Liver (tissue), 9 donors: ENCODE measurements around the gene KAZN. TPM values are rescaled to one million over a fixed set of nuclear protein-coding genes. Genes with fewer than 3 reads are reported as not detected.
A peak's percentile ranks its signal among the peaks of the same experiment; 100 is the strongest.

Experiments used
- DNase-seq: peaks from one replicate; pipeline ENCODE4 v3.0.0-alpha.2; 2017; ENCODE audit warnings: low spot score
- H3K27ac ChIP-seq, 2 donors: one replicate each; pipeline ENCODE4 v1.7.0; 2013; ENCODE audit warnings: inconsistent platforms in 2 of 2, low read length in 2 of 2, control low read depth in 1 of 2, low read depth in 1 of 2, mild to moderate bottlenecking in 1 of 2
- H3K27me3 ChIP-seq, 4 donors: one replicate each; pipeline versions ENCODE4 v1.6.1 to v1.7.0; 2013; ENCODE audit warnings: low read length in 3 of 4, inconsistent platforms in 1 of 4, mild to moderate bottlenecking in 1 of 4, moderate library complexity in 1 of 4; ENCODE audit not compliant: control insufficient read depth in 4 of 4, insufficient read depth in 4 of 4
- H3K36me3 ChIP-seq, 4 donors: one replicate each; pipeline versions ENCODE4 v1.6.1 to v1.7.0; 2013; ENCODE audit warnings: low read length in 3 of 4, mild to moderate bottlenecking in 3 of 4, low read depth in 1 of 4, moderate library complexity in 1 of 4; ENCODE audit not compliant: control insufficient read depth in 4 of 4, insufficient read depth in 3 of 4
- H3K4me1 ChIP-seq, 4 donors: one replicate each; pipeline versions ENCODE4 v1.6.1 to v1.7.0; 2013; ENCODE audit warnings: low read length in 3 of 4, mild to moderate bottlenecking in 3 of 4, moderate library complexity in 1 of 4; ENCODE audit not compliant: control insufficient read depth in 4 of 4, insufficient read depth in 4 of 4
- H3K4me3 ChIP-seq, 3 donors: one replicate each; pipeline versions ENCODE4 v1.6.1 to v1.7.0; 2013; ENCODE audit warnings: low read length in 3 of 3, control low read depth in 1 of 3, low read depth in 1 of 3, mild to moderate bottlenecking in 1 of 3
- H3K9ac ChIP-seq, 2 donors: one replicate each; pipeline ENCODE4 v1.7.0; 2013; ENCODE audit warnings: low read length in 2 of 2, mild to moderate bottlenecking in 2 of 2, moderate library complexity in 2 of 2, control low read depth in 1 of 2, low read depth in 1 of 2
- H3K9me3 ChIP-seq, 4 donors: one replicate each; pipeline versions ENCODE4 v1.6.1 to v1.7.0; 2013; ENCODE audit warnings: low read length in 3 of 4; ENCODE audit not compliant: control insufficient read depth in 4 of 4
- EGR1 ChIP-seq, 2 donors: IDR thresholded peaks; 2 replicates each; pipeline ENCODE4 v1.6.1; 2016 to 2018; ENCODE audit warnings: antibody characterized with exemption in 2 of 2, low read depth in 2 of 2
- FOXA2 ChIP-seq: IDR thresholded peaks from 2 replicates; pipeline ENCODE4 v1.6.1; 2016; ENCODE audit warnings: antibody characterized with exemption
- HNF4G ChIP-seq: IDR thresholded peaks from 2 replicates; pipeline ENCODE4 v1.6.1; 2016; ENCODE audit warnings: antibody characterized with exemption
- RAD21 ChIP-seq, 2 donors: IDR thresholded peaks; 2 replicates each; pipeline ENCODE4 v1.6.1; 2016; ENCODE audit warnings: antibody characterized with exemption in 2 of 2, mild to moderate bottlenecking in 2 of 2
- REST ChIP-seq: IDR thresholded peaks from 2 replicates; pipeline ENCODE4 v1.6.1; 2016; ENCODE audit warnings: antibody characterized with exemption, mild to moderate bottlenecking
- RXRA ChIP-seq, 2 donors: IDR thresholded peaks; 2 replicates each; pipeline ENCODE4 v1.6.1; 2017 to 2018; ENCODE audit warnings: antibody characterized with exemption in 2 of 2, mild to moderate bottlenecking in 1 of 2
- TAF1 ChIP-seq: conservative IDR thresholded peaks from 2 replicates; pipeline ENCODE4 v1.6.1; 2016; ENCODE audit warnings: antibody characterized with exemption, mild to moderate bottlenecking
- YY1 ChIP-seq: IDR thresholded peaks from 2 replicates; pipeline ENCODE4 v1.6.1; 2016; ENCODE audit warnings: antibody characterized with exemption, mild to moderate bottlenecking
- WGBS: extraction: QIAGEN DNeasy Blood & Tissue Kit; methylation state at CpG from one replicate; pipeline ENCODE4 v1.1.7; 2013; 5-methylcytosine and 5-hydroxymethylcytosine counted together
- polyA plus RNA-seq, 2 donors: library from polyadenylated mRNA; stranded (reverse) in 1 of 2; unstranded in 1 of 2; fragments of 200-250 nt in 1 of 2; fragments of >200 nt in 1 of 2; fragmentation: Nextera tagmentation in 1 of 2; extraction: Ambion mirVana in 1 of 2; gene quantifications; one replicate each; pipeline versions ENCODE4 v1.2.1 to v1.2.3, GENCODE V29; 2013 to 2015
- total RNA-seq, 2 donors: library from RNA; depleted of rRNA; stranded (reverse); fragments of >200 nt; gene quantifications; one replicate each; pipeline ENCODE4 v1.2.3, GENCODE V29; 2014
- TF ChIP-seq, protein P1 (sequence below): IDR thresholded peaks from 2 replicates; pipeline ENCODE4 v1.6.1; 2016; ENCODE audit warnings: antibody characterized with exemption
- TF ChIP-seq, protein P2 (sequence below): fragments of 150-350 bp; IDR thresholded peaks from 2 replicates; pipeline ENCODE4 v1.5.1; 2017; ENCODE audit warnings: improper control_type of control experiment, low read depth, low read length; ENCODE audit not compliant: missing input control
- TF ChIP-seq, protein P3 (sequence below): IDR thresholded peaks from 2 replicates; pipeline ENCODE4 v1.6.1; 2016; ENCODE audit warnings: antibody characterized with exemption
- donor health status: healthy.
- donor health status: healthy.
- donor health status: healthy.
- donor health status: healthy.
- donor health status: healthy.

KAZN gene
- total and polyA plus RNA-seq, 4 donors: 1.9 to 6.9 (median 2.4) TPM

- TF ChIP-seq, protein P1, sequence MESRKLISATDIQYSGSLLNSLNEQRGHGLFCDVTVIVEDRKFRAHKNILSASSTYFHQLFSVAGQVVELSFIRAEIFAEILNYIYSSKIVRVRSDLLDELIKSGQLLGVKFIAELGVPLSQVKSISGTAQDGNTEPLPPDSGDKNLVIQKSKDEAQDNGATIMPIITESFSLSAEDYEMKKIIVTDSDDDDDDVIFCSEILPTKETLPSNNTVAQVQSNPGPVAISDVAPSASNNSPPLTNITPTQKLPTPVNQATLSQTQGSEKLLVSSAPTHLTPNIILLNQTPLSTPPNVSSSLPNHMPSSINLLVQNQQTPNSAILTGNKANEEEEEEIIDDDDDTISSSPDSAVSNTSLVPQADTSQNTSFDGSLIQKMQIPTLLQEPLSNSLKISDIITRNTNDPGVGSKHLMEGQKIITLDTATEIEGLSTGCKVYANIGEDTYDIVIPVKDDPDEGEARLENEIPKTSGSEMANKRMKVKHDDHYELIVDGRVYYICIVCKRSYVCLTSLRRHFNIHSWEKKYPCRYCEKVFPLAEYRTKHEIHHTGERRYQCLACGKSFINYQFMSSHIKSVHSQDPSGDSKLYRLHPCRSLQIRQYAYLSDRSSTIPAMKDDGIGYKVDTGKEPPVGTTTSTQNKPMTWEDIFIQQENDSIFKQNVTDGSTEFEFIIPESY: no peak
These were observed 396.5 kb downstream of the KAZN start (continued) for GRCh38 chr1:14994841-14995437.

DNA sequence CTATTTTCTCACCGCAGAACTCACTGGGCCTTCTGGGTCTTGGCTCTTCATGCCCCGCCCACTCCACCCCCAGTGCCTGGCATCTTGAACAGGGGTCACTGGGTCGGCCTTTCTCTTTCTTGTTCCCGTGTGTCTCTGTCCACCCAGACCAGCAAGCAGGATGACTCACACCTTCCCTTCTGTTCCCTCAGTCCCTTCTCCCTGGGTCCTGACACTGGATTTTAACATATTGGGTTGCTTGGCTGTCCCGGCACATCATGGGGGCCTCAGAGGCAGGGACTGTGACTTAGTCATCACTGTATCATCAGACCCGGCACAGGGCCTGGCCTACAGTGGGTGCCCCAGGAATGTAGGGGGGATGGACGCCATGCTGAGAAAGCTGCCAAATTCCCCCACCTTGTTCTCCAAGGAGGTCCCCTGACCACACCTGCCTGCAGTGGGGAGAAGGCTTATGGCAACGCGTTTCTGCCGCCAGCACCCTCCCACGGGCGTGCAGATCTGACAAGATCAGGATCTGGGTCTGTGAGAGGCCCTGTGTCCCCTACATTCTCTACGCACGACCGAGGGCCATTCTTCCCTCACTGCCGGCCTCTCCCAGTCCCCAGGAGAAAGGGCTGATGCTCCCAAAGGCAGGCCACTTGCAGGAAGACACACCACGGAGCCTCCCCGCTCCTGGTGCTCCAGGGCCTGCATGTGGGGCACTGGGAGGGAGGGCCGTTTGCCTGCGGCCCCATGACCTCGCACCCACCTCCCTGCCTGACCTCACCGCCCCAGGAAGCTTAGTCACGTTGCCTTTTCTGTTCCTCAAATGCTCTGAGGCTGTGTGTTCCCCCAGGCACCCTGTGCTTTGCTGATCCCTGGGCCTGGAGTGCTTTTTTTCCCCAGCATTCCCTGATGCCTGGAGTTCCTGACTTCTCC lies 397.9 kb downstream of the KAZN start:
- H3K27ac ChIP-seq: peak overlapping the region in 1 of 2 donors; percentile 0
- TF ChIP-seq YY1: no peak
- no peak for TF ChIP-seq RAD21 (IDR thresholded peaks at IDR 0.05)
- no peak for TF ChIP-seq HNF4G
- TF ChIP-seq FOXA2: no peak
- TF ChIP-seq, protein P1: no peak
- no peak for TF ChIP-seq EGR1 (IDR thresholded peaks at IDR 0.05; ENCODE audit: low read depth in 2 of 2)
- no peak for TF ChIP-seq RXRA (IDR thresholded peaks at IDR 0.05)
- TF ChIP-seq REST: no peak
- TF ChIP-seq, protein P2, sequence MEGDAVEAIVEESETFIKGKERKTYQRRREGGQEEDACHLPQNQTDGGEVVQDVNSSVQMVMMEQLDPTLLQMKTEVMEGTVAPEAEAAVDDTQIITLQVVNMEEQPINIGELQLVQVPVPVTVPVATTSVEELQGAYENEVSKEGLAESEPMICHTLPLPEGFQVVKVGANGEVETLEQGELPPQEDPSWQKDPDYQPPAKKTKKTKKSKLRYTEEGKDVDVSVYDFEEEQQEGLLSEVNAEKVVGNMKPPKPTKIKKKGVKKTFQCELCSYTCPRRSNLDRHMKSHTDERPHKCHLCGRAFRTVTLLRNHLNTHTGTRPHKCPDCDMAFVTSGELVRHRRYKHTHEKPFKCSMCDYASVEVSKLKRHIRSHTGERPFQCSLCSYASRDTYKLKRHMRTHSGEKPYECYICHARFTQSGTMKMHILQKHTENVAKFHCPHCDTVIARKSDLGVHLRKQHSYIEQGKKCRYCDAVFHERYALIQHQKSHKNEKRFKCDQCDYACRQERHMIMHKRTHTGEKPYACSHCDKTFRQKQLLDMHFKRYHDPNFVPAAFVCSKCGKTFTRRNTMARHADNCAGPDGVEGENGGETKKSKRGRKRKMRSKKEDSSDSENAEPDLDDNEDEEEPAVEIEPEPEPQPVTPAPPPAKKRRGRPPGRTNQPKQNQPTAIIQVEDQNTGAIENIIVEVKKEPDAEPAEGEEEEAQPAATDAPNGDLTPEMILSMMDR: no peak
- TF ChIP-seq, protein P3, sequence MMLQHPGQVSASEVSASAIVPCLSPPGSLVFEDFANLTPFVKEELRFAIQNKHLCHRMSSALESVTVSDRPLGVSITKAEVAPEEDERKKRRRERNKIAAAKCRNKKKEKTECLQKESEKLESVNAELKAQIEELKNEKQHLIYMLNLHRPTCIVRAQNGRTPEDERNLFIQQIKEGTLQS: no peak
- TF ChIP-seq TAF1: no peak
- 73% methylated on average over 23 of the region's 23 CpGs for WGBS

More for the DNA sequence above, 397.9 kb downstream of the KAZN start:
- peaks cover 0 to 9% (median under 1%) of the 10 kb centered on the region in 4 donors for H3K4me1 ChIP-seq
- no peak overlapping the region for H3K4me3 ChIP-seq
- H3K9ac ChIP-seq: no peak overlapping the region
- H3K36me3 ChIP-seq: no peaks in the 10 kb centered on the region
- peaks cover 0 to 3% (median 0%) of the 10 kb centered on the region in 4 donors for H3K27me3 ChIP-seq
- H3K9me3 ChIP-seq: no peaks in the 10 kb centered on the region
- no peak for DNase-seq
